RWPE1 (cell line): ENCODE measurements around the gene PRELP.

ENCODE experiments used
- CTCF ChIA-PET: fragments of 350-600 bp; sonication (Branson Sonifier 250); formaldehyde crosslinking; extraction: SDS; loops from one replicate; lab custom pipeline; 2021; lab: Yijun Ruan, JAX
- POLR2A ChIA-PET: fragments of 400-600 bp; formaldehyde crosslinking; extraction: SDS; loops from one replicate; lab custom pipeline; 2020; ENCODE audit warnings: antibody characterized with exemption; ENCODE audit not compliant: low non-redundant PET; lab: Yijun Ruan, JAX
- DNase-seq: peaks from one replicate; pipeline ENCODE4 v3.0.0; 2012; ENCODE audit warnings: low spot score
- H3K27ac ChIP-seq: fragments of 450-650 bp; 2 replicates; pipeline ENCODE4 v1.5.1; 2017
- CTCF ChIP-seq: fragments of 450-650 bp; conservative IDR thresholded peaks from 2 replicates; pipeline ENCODE4 v1.5.1; 2017; ENCODE audit warnings: low read depth, mild to moderate bottlenecking

Gene PRELP

GRCh38 chr1:203458078-203458477 is 17.5 kb upstream of the PRELP start:
- no peak overlapping the region for H3K27ac ChIP-seq
- no peak for DNase-seq
- ChIA-PET CTCF (interaction anchor here (1.0 kb wide), 1 partner anchor 191 kb away, joined by 4 read pairs; no protein-coding TSS in a partner anchor), POLR2A (no interaction called here)
- no peak for TF ChIP-seq CTCF

- POLR2A ChIA-PET = no interaction called here
- CTCF ChIA-PET = interaction anchor here (0.6 to 0.7 kb wide), 2 partner anchors 244 to 1923 kb away, joined by 3 read pairs; no protein-coding TSS in a partner anchor
- no peak overlapping the region for H3K27ac ChIP-seq
- no peak for TF ChIP-seq CTCF
- no peak for DNase-seq
Measured at GRCh38 chr1:203459671-203460201, 15.9 kb upstream of the PRELP start.

- ChIA-PET POLR2A (no interaction called here), CTCF (interaction anchor here (0.6 to 0.8 kb wide), 3 partner anchors 14 to 406 kb away, joined by 3 to 7 read pairs (median 3); no protein-coding TSS in a partner anchor)
Measured at GRCh38 chr1:203461717-203462116, 13.9 kb upstream of the PRELP start.

GRCh38 chr1:203462143-203462542 is 13.5 kb upstream of the PRELP start:
- CTCF ChIA-PET = interaction anchor here (0.6 to 0.7 kb wide), 3 partner anchors 42 to 406 kb away, joined by 3 to 8 read pairs (median 7); no protein-coding TSS in a partner anchor
- H3K27ac ChIP-seq = no peak overlapping the region
- no peak for DNase-seq
- no peak for TF ChIP-seq CTCF
- POLR2A ChIA-PET = no interaction called here

More at GRCh38 chr1:203461717-203462116, 13.9 kb upstream of the PRELP start:
- H3K27ac ChIP-seq = no peak overlapping the region
- no peak for DNase-seq
- no peak for TF ChIP-seq CTCF

GRCh38 chr1:203462878-203463277 is 12.7 kb upstream of the PRELP start:
- no peak for TF ChIP-seq CTCF
- CTCF ChIA-PET = no interaction called here
- DNase-seq = peak; percentile 72
- no peak overlapping the region for H3K27ac ChIP-seq
- POLR2A ChIA-PET = no interaction called here

GRCh38 chr1:203463469-203464062 is 12.0 kb upstream of the PRELP start:
- H3K27ac ChIP-seq = no peak overlapping the region
- no peak for DNase-seq
- POLR2A ChIA-PET = interaction anchor here (0.6 kb wide), 1 partner anchor 1089 kb away, joined by 5 read pairs; no protein-coding TSS in a partner anchor
- TF ChIP-seq CTCF = no peak
- CTCF ChIA-PET = interaction anchor here (0.6 to 1.1 kb wide), 6 partner anchors 25 to 1275 kb away, joined by 3 to 11 read pairs (median 4); no protein-coding TSS in a partner anchor
